ENCODE data around the gene KIRREL3.

DNA sequence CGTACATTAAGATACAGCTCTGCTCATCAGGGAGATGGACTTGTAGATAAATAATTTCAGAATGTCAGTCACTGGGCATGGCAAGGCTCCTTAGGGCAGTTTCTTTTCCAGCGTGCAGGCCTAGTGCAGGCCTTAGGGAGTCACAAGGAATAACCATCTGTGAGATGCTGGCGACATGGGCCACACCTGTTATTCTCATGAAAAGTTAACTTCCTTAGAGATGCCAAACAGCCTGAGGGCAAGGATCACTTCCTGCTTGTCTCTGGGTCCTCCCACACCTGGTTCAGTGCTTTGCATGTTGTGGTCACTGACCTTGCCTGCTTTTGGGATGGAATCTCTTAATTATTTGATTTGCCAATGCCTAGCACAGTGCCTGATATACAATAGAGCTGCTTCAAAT is 574.5 kb downstream of the KIRREL3 start:
- TF ChIP-seq, protein P1, sequence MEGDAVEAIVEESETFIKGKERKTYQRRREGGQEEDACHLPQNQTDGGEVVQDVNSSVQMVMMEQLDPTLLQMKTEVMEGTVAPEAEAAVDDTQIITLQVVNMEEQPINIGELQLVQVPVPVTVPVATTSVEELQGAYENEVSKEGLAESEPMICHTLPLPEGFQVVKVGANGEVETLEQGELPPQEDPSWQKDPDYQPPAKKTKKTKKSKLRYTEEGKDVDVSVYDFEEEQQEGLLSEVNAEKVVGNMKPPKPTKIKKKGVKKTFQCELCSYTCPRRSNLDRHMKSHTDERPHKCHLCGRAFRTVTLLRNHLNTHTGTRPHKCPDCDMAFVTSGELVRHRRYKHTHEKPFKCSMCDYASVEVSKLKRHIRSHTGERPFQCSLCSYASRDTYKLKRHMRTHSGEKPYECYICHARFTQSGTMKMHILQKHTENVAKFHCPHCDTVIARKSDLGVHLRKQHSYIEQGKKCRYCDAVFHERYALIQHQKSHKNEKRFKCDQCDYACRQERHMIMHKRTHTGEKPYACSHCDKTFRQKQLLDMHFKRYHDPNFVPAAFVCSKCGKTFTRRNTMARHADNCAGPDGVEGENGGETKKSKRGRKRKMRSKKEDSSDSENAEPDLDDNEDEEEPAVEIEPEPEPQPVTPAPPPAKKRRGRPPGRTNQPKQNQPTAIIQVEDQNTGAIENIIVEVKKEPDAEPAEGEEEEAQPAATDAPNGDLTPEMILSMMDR (conservative IDR thresholded peaks at IDR 0.05) = no peak
- no peak for TF ChIP-seq EZH2 (IDR thresholded peaks at IDR 0.05; ENCODE audit: low read depth)
